Activated CD4-positive, alpha-beta T cell treated with anti-CD3 and anti-CD28 coated beads for 1 hour (primary cell): Measurements from ENCODE around the gene TMEM87B.
"Not testable (repeated sequence)": the region's sequence is repeated elsewhere in the genome, so short reads cannot be mapped to it uniquely, and the experiment has no call there.

ENCODE experiments used
- DNase-seq: peaks from one replicate; pipeline ENCODE4 v3.0.0-alpha.2; 2020

Gene TMEM87B

DNA sequence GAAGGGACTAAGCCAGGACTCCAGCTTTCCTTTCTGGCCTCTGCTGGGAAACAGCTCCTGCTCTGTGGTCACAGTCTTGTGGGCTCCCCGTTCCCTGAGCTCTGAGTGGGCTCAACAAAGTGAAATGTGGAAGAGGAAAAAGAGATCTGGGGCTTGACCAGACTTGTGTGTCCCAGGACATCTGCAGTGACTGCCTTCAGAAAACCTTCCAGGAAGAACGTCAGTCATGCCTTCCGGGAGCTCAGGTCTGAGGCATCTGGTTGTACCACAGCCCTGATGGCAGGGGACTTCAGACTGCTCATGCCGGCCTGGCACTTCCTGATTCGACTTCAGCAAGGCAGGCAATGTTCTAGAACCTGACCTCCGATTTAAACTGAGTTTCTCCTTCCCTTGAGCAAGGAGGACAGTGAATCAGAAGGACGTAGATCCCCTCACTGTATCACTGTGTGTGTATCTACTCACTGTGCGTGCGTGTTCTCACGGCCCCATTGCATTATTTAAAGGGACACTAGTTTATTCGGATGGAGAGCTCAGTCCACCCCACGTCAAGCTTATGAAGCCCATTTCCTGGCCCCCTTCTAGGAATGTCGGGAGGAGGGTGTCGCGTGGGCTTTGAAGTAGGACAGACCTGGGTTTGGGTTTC lies 82.6 kb downstream of the TMEM87B start:
- DNase-seq, result no peak

DNA sequence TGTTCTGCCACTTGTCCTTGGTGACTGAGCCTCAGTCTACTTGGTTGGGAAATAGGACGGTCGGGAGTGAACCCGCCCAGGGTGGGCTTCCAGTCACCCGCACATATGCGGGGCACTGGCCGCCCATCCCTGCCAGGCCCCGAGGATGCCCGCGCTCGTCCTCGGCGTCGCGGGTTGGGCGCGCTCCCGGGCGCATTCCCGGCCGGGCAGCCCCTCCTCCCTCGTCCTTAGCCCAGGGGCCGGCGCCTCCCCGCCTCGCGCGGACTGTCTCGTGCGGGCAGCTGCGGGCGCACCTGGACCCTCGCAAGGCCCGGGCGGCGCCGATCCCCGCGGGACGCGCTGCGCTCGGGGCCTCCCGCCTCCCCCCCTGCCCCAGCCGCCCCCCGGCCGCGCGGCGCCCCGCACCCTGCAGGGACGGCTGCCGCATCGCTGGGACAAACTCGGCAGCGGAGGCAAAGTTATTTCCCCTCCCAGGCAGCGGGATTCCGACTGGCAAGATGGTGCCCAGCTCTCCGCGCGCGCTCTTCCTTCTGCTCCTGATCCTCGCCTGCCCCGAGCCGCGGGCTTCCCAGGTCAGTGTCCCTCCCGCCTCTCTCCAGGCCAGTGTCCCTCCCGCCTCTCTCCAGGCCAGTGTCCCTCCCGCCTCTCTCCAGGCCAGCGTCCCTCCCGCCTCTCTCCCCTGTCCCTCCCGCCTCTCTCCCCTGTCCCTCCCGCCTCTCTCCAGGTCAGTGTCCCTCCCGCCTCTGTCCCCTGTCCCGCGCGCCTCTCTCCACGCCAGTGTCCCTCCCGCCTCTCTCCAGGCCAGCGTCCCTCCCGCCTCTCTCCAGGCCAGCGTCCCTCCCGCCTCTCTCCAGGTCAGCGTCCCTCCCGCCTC lies 83.3 kb downstream of the TMEM87B start, which contains the start of gene FBLN7:
Gene FBLN7 (plus strand): TSS at position 227 of the 874 bp plus-strand sequence. CDS start 271 bp downstream, at position 498.
- no peak for DNase-seq

DNA sequence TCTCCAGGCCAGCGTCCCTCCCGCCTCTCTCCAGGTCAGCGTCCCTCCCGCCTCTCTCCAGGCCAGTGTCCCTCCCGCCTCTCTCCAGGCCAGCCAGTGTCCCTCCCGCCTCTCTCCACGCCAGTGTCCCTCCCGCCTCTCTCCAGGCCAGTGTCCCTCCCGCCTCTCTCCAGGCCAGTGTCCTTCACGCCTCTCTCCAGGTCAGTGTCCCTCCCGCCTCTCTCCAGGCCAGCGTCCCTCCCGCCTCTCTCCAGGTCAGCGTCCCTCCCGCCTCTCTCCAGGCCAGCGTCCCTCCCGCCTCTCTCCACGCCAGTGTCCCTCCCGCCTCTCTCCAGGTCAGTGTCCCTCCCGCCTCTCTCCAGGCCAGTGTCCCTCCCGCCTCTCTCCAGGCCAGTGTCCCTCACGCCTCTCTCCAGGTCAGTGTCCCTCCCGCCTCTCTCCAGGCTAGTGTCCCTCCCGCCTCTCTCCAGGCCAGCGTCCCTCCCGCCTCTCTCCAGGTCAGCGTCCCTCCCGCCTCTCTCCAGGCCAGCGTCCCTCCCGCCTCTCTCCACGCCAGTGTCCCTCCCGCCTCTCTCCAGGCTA lies 84.1 kb downstream of the TMEM87B start:
- not testable (repeated sequence) for DNase-seq

DNA sequence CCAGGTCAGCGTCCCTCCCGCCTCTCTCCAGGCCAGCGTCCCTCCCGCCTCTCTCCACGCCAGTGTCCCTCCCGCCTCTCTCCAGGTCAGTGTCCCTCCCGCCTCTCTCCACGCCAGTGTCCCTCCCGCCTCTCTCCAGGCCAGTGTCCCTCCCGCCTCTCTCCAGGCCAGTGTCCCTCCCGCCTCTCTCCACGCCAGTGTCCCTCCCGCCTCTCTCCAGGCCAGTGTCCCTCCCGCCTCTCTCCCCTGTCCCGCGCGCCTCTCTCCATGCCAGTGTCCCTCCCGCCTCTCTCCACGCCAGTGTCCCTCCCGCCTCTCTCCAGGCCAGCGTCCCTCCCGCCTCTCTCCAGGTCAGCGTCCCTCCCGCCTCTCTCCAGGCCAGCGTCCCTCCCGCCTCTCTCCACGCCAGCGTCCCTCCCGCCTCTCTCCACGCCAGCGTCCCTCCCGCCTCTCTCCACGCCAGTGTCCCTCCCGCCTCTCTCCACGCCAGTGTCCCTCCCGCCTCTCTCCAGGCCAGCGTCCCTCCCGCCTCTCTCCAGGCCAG lies 84.7 kb downstream of the TMEM87B start:
- DNase-seq, result not testable (repeated sequence)

DNA sequence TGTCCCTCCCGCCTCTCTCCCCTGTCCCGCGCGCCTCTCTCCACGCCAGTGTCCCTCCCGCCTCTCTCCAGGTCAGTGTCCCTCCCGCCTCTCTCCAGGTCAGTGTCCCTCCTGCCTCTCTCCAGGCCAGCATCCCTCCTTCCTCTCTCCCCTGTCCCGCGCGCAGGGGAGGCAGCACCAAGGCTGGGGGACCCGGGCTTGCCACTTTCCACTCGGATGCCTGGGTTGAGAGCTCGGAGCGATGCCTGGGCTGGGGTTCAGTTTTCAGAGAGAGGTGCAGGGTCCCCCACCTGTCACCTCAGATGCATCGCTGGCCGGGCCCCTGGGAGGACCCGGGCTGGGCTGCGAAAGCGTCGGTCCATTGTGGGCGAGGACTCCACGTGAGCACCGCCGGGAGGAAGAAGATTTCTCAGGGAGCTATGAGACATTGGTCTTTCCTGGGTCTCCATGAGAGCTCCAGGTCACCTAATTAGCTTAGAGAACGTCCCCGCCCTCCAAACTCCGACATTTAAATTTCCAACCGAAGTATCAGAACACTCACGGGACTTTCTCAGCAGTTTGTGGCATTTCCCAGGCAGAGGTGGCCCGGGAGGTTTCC lies 85.2 kb downstream of the TMEM87B start:
- no peak for DNase-seq

DNA sequence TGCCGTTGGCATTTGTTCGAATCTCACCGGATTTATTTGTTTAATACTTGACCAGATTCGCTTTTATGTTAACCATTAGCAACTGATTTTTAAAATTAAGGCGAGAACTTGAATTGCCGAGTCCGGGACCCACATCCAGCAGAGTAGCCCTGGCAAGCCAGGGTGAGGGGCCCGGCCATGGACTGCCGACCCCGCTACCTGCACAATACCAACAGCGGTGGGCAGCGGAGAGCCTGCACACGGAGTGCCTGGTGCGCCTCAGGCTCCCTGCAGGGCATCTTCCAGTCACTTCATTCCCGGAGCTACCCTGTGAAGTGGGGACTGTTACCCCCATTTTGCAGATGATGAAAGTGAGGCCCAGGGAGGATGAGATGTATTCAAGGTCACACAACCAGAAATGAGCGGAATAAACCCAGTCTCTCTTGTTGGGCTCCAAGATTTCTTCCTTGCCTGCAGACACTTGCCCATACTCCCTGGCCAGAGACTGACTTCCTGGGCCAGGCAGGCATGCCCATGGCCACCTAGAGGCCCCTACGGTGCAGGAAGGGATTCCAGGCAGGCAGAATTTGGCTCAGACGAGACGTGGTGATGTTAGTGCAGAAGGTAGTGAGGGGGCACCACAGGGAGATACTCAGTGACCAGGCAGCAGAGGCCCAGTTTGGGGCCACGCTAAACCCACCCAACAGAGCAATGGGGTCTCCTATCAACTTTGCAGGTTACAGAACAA lies 86.0 kb downstream of the TMEM87B start:
- no peak for DNase-seq

DNA sequence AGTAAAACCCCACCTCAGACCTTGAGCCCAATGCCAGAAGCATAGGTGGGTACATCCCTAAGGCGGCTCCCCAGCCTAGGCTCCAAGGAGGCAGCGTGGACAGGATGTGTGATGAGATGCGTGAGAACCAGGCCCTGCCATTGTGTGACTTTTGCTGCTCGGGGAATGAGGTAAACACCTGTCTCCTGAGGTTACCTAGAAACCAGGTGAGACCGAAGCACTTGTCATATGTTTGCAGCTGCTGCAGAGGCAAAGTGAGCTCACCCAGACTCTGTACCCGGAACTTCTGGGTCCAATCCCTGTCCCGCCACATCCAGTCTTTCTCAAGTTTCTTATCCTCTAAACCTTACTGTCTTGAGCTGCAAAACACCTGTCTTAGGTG lies 86.5 kb downstream of the TMEM87B start:
- DNase-seq, result no peak

DNA sequence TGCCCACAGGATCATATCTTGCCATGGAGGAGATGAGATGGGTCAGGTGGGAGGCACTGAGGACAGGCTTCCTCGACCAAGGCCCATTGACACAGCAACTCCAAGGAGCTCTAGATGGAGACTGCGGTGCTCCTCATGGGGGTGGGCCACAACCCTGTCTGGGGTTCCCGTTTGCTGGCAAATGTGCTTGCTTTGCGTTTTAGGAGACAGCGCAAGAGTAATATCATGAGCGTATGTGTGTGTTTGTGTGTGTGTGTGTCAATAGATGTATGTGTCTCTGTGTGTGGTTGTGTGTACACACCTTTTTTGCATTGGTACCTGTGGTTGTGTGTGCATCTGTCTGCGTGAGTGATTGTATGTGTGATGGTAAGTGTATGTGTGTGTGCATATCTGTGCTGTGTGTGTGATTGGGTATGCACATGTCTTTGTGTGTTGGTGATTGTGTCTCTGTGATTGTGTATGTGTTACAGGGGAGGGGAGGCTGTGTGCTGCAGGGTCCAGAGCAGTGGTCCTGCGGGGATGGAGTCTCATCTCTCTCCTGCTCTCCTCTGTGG lies 87.5 kb downstream of the TMEM87B start:
- DNase-seq, result no peak

DNA sequence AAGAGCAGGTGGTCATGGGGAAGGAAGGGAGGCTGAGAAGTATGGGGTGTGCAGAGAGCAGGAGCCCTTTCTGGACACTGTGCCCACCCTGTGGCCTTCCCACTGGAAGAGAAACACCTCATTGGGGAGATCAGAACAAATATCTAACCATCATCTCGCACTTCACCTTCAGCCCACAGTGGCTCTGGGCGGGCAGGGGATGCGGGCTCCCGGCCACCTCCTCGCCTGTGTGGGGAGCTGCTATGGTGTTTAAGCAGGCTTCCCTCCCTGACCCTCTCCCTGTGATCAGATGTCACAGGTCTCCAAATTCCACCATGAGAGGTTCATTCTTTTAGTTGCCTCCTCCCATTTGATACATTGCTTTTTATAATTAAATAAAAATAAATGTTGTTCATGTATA lies 88.1 kb downstream of the TMEM87B start:
- no peak for DNase-seq

DNA sequence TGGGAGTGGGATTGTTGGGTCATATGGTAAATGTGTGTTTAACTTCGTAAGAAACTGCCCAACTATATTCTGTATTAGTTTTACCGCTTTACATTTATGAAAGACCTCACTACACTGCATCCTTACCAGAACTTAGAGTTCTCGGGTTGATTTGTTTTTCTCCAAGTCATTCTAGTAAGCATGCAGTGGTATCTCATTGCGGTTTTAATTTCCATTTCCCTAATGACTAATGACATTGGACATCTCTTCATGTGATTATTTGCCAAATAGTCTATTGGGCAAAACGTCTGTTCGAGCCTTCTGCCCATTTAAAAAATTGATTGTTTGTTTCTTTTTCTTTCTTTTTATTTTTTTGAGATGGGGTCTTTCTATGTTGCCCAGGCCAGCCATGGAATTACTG lies 89.9 kb downstream of the TMEM87B start:
- no peak for DNase-seq

DNA sequence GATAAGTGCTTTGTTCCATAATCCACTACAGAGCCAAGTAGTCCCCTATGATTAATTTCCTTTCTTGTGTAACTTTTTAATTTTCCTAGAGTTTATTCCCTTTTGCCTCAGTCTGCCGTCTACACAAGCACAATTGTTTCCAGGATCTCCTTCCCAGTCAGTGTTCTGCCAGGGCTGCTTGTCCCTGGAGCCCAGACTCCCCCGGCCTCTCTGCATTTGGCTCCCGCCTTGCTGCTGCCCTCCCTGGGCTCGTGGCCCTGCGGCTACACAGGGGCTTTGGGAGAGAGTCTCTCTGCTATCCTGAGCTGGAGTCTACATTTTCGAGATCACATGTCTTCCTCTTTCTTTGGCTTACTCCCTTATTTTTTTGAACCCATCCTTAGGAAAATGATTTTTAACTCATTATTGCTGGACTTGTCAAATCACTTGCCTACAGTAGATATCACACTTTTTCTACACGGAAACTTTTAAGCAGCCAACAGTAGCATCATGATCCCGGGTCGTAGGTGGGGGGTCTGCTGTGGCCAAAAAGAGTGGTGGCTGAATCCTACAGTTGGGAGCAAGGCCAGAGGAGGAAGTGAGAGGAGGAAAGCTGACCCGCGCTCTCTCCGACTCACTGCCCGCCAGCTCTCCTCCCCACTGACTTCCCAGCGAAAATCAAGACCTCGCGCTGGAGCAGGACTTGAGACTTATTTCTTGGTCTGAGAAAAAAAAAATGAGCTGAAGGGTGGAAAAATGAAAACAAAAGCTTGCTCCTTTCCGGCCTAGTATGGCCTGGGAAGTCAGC lies 92.5 kb downstream of the TMEM87B start:
- no peak for DNase-seq

DNA sequence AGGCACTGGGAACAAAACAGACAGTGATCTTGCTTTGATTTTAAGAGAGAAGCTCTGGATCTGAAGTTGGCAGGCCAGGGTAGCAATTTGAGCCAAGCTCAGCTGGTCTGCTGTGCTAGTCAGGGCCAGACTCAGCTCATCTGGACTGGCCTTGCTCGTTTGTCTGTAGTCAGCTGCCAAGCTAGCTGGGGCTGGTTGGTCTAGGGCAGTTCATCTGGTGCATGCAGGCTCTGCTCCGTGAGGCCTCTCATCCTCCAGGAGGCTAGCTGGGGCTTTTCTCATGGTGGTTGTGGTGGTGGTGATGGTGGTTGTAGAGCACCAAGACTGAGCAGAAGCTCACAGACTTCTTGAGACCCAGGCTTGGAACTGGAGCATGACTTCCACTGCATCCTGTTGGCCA lies 93.4 kb downstream of the TMEM87B start:
- no peak for DNase-seq

DNA sequence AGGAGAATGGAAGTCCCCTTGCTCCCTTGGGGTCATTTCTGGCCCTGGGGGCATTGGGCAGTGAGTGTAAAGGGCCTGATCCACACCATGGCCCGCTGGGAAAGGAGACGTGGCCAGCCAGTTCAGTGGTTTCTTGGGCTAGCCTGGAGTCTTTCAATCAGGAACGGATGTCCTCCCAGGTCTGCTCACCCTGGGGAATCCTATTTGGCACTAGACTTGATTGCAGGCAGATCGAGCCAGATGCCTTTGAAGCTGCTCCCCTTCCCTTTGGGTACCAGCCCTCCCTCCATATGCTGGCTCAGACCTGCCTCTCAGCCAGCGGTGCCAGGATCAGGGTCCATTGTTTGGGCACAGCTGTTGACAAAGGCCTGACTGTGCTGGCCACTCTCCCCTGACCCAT lies 94.1 kb downstream of the TMEM87B start:
- DNase-seq, result no peak

DNA sequence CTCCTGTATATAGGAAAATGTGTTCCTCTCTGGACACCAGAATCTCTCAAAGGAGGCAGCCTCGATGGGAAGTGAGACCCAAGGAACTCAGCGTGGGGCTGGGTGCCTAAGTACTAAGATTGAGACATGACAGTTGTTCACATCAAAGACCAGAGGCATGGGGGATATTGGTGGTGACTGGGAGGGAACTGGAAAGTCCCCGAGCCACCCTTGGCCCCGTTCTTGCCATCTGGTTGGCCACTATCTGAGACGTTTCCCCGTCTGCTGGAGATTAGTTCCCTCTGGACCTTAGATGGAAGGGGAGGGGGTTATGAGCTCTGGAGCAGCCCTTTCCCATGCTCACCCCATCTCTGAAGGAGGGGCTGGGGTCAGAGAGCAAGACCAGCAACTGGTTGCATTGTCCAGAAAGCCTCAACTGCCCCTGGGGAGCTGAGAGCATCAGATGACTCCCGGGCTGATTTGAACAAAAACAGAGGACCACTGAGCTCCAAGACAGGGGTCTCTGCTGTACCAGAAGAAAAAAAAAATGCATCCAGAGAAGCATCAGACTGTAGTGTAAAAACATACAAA lies 94.9 kb downstream of the TMEM87B start:
- DNase-seq, result no peak

DNA sequence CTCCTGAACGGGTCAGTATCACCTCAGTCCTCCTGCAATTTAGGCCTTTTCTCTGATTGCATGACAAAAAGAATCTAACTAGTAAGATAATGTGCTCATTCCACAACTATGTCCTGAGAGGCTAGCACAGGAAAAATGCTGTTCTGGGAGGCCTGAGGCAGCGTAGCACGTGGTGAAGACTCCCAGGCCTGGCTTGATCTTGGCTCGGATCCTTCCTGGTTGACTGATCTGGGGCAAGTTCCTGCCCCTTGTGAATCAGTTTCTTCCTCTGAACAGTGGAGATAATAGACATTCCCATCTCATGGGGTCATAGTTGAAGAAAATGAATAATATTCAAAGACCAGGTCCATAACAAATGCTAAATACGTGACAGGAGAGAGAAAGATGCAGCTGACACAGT lies 95.4 kb downstream of the TMEM87B start:
- DNase-seq, result no peak

DNA sequence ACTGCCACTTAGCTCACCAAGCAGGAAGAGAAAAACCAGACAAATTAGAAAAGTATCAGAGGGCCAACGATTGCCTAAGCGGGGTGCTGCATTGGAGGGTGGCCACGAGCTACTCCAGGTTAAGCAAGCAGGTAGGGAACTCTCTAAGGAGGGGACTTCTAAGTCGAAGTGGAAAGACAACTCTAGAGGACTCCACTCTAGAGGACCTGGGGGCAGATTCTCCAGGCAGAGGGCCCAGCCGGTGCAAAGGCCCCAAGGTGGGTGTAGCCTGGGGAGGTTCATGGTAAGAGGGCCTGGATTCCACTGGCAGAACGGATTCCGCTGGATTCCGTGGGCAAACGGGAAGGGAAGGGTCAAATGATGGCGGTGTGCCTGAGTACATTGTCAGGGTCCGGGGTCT lies 95.8 kb downstream of the TMEM87B start:
- DNase-seq, result no peak

DNA sequence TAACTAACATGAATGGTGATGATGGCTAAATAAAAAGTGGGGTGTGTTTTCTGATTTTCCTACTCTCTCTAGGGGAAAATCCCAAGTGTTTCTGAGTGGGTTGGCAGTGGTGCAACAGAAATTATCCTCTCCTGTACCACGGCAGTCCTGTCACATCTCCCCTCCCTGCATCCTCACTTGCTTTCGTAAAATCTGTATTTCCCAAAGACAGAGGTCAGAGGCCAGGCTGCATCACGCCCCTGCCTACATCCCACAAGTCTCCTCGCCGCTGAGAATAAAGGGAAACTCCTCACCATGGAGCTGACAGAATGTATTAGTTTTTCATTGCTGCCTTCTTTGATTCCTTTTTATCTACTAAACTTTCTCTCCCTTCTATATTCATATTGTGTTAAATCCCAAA lies 96.2 kb downstream of the TMEM87B start:
- no peak for DNase-seq

DNA sequence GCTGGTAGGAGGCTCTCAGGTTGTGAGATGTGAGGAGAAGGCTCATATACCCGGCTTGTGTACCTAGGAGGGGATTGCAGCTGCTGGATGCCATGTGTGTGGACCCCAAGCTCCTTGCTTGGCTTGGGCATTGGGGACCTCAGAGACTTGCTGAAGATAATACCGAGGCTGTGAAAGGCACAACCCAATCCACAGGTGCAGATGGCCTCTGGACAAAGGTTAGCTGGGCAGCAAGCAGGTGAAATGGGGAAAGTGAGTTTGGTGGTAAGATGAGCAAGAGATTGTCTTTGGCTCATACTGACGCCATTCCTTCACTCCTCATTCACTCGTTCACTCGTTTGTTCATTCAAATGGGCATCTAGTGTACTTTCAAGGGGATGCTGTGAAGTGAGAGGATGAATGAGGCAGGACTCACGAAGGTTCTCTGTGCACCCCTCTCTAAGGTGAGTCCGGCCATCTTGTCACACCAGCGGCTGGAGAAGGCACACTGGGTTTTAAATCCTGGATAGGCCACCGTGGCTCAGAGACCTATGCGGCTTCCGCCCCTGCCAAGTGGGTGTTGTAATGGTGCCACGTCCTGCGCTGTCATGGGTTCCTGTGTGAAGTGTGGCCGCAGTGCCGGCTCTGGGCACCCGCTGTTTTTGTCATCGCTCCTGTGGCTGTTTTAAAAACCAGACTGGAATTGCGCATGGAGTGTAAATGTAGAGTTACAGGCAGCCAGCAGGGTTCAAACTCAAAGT lies 96.8 kb downstream of the TMEM87B start:
- no peak for DNase-seq

DNA sequence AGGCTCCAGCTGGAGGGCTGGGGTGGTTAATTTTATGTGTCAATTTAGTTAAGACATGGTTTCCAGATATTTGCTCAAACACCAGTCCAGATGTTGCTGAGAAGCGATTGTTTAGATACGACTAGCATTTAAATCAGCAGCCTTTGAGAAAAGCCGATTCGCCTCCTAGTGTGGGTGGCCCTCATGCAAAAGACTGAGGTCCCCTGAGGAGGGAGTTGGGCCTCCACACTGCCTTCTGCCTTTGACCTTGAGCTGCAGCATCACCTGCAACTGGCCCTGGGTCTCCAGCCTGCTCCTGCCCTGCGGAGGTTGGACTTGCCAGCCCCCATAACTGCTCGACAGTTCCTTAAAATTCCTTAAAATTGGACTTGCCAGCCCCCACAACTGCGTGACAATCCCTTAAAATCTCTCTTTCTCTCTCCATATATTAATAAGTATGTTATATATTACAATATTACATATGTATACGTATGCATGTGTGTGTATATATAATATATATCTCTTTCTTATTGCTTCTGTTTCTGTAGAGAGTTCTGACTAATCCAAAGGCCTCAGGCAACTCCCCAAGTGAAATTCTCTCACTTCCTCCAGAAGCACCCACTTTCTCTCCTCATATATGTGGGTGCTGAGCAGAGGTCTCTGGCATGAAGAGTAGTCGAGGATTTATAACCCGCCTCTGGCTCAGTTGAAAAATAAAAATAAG lies 97.6 kb downstream of the TMEM87B start:
- DNase-seq, result no peak

DNA sequence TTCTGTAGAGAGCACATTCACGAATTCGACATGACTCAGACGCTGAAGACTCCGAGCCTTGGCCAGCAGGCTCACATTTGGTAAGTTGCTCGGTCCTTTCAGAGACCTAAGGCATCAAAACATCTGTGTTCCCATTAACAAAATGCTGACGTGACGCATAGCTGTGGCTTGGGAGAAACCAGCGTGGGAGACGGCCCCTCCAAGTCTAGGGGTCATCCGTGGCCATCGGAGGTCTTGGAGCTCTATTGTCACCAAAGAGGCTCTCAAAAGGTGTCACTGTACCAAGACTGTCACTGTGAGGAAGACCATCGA lies 98.1 kb downstream of the TMEM87B start:
- DNase-seq, result no peak
